ENCODE measurements around the gene NT5C.

NT5C gene

GRCh38 chr17:75081611-75082540 is 49.7 kb downstream of the NT5C start:
- no peak for DNase-seq
- intact Hi-C loops (cut with DNase I), result no loop called here
